ENCODE results near the gene FGF3.

GRCh38 chr11:69834251-69834650 lies 15.0 kb upstream of the FGF3 start:
- TF ChIP-seq, protein P1, sequence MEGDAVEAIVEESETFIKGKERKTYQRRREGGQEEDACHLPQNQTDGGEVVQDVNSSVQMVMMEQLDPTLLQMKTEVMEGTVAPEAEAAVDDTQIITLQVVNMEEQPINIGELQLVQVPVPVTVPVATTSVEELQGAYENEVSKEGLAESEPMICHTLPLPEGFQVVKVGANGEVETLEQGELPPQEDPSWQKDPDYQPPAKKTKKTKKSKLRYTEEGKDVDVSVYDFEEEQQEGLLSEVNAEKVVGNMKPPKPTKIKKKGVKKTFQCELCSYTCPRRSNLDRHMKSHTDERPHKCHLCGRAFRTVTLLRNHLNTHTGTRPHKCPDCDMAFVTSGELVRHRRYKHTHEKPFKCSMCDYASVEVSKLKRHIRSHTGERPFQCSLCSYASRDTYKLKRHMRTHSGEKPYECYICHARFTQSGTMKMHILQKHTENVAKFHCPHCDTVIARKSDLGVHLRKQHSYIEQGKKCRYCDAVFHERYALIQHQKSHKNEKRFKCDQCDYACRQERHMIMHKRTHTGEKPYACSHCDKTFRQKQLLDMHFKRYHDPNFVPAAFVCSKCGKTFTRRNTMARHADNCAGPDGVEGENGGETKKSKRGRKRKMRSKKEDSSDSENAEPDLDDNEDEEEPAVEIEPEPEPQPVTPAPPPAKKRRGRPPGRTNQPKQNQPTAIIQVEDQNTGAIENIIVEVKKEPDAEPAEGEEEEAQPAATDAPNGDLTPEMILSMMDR (IDR thresholded peaks at IDR 0.05), result no peak
- TF ChIP-seq POLR2A (IDR thresholded peaks at IDR 0.05), result no peak
